Mesenteric fat pad (tissue), 1 donor: Measurements from ENCODE around the gene MTCL1. TPM values are rescaled to one million over a fixed set of nuclear protein-coding genes. Genes with fewer than 3 reads are reported as not detected.

Experiments used
- DNase-seq: peaks from one replicate; pipeline ENCODE4 v3.0.0-alpha.2; 2020; ENCODE audit warnings: low spot score
- total RNA-seq: library from RNA; stranded (reverse); fragmentation: NEBNext Ultra II Directional; extraction: Animal tissue kit (Norgen Biotek cat#: 25700); gene quantifications from one replicate; pipeline ENCODE4 v1.2.1, GENCODE V29; 2021
- donor health status: DM: yes; HTN: yes; CAD: no.

The MTCL1 gene
- total RNA-seq, 1 donor from 2014 or later = 2.3 TPM

DNA sequence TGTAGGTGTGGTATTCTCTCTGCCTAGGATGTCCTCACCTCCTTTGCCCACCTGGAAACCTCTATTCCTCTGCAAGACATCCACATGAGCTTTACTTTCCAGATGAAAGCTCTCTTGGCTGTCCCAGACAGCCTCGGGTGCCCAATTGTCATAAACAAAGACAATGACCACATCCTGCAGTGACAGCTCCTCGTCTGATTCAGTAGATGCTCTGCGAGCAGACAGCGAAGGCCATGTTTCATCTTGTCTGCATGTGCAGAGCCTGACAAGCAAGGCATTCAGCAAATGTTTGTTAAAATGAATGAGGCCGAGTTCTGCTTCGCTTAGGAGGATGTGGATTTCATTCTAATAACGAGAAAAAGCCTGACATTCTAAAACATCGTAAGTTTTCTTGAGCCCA is 150.9 kb downstream of the MTCL1 start:
- DNase-seq = no peak

DNA sequence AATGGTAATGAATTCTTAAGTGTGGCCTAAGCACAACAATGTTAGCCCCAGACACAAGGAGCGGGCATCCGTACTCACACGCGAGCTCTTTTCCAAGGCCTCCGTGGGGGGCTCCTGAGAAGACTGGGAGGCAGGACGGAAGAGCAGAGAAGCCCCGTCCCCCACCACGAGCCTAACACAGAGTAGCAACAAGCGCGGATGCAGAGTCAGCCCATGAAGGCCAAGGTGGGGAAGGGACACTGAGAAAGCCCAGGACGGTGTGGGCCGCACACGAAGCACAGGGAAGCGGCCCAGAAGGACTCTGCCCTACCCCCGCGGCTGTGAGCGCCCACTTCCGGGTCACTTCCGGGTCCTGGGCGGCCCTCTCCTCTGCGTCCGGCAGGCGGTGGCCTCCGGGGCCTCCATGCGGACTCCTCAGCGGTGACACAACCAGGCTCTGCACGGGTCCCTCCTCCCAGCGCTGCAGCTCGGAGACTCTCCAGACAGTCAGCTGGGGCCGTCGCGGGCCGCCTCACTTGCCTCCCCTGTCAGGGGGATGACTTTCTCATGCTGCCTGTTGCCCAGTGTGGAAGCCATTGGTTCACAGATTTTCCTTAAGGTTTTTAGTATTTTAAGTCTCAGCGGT is 151.5 kb downstream of the MTCL1 start:
- no peak for DNase-seq

DNA sequence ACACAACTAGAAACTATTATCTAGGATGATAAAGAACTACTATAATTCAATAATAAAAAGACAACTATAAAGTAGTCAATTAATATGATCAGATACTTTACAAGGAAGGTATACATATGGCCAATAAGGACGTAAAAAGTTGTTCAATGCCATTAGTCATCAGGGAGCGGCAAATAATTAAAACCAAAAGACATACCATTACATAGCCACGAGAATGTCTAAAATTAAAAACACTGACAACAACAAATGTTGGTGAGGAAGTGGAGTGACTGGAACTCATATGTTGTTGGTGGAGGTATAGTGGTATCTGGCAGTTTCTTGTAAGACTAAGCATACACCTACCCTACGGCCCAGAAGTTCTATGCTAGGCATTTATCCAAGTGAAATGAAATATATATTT is 152.4 kb downstream of the MTCL1 start:
- no peak for DNase-seq

DNA sequence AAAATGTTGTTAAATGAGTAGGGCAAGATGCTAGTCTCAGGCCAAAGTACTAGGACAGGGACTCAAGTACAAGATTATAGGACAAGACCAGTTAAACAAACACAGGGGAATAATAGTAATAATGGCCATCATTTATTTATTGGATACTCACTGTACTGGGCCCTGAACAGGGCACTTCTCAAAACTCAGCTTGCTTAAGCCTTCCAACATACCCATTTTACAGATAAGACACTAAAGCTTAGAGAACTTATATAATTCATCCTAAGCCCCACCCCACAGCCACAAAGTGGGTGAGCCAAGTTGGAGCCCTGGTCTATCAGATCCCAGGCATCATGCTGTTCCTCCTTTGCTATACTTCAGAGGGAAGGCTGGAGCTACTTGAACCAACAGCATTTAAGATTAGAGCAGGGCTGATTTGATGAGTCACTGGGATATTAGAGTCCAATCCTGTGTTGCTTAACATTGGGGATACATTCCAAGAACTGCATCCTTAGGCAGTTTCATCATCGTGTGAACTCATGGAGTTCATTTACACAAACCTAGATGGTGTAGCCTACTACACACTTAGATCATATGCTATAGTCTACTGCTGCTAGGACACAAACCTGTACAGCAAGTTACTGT is 153.6 kb downstream of the MTCL1 start:
- no peak for DNase-seq

DNA sequence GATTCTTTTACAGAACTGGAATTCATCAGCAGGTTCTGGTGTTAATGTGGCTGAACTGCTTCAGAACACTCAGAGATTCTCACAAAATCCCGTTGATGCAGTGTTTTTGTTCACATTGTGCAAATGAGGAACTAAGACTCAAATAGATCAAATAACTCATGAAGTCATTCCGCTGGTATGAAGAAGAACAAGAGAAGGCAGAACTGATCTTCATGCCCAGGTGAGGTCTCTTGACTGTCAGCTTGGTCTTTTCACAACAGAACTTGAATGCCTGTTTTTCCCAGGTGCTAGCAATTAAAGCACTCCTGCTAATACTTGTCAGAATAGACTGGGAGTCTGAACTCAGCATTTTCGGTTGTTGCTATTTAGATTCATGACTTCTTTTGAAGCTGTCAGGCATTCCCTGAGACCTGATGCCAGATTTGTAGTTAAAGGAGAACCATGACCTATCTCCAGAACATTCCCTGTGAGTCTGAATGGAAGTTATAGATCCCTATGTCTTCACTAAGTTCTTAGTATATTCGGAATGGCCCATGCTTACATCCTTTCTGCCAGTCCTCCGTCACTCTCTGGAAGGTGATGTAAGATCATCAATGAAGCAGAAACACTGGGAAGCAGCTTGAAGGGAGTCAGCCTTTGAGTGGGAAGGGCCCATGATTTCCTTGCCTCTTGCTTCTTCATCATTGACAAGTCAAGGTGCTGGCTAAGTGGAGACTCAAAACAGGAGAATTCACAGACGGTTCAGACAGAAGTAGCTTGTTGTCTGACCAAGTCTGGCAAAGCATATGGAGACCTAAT is 155.7 kb downstream of the MTCL1 start:
- no peak for DNase-seq

DNA sequence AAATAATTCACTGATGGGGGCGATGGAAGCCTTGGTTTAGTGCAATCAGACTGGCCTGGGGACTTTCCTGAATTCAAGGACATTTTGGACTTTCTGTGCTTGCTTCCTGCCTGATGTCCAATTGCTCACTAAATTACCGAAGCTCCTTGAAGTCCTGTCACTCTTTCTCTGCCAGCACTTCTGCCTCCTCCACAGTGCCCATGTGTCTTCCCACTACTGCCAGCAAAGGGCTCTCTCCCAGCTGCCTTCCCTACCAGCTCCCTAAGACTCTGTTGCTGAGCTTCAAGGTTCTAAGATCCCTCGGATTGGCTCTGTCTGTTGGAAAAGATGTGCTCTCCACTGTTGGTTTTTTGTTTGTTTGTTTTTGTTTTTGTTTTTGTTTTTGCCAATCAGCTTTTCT is 158.1 kb downstream of the MTCL1 start:
- DNase-seq = no peak

DNA sequence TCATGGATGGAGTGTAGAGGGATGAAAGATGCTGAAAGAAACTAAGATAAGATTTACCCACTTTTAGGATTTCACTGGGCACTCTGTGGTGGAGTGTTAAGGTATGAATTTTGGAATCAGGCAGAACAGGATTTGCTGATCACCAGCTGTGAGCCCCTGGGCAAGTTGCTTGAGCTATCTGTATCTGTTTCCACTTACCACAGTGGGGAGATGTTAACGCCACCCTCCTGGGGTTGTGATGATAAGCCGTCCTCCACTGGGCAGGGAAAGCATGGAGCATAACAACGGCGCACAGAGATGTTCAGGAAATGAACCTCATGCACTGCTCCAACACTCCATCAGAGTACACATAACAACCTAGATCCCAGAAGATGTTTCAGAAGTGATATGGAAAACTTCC is 160.6 kb downstream of the MTCL1 start:
- no peak for DNase-seq

DNA sequence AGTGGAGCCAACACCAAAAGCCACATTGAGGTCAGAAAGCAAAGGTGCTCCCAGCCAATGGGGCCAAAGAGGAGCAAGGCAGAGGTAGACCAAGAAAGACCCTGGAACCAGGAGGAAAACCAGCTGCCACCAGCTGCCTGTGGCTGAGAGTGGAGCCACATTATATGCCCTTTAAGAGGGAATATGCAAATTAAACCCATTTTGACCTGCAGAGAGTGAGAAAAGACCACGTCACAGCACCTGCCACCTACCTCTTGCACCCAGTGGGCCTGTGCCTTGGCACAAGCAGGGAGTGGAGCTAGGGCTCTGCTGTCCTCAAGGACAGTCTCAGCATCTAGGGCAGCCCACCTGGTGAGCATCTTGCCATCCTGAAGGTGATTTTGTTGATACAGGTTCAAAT is 161.3 kb downstream of the MTCL1 start:
- no peak for DNase-seq

DNA sequence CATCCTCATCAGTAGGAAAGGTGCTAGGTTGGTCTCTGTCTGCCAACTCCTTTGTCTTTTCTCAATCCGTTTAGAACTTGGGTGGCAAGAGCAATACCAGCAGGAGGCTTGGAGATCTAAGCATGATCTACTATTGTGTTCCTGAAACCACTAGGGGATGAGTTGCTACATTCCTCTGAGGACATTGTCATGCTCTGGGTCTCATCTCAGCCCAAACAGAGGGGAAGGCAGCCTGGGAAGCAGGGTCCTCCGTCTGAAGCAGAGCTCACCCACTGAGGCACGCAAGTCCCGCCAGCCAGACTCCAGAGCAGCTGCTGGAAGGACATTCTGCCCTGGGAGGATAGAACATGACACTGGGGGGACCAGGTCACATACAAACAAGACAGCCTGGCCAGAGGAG is 162.9 kb downstream of the MTCL1 start:
- DNase-seq = no peak

DNA sequence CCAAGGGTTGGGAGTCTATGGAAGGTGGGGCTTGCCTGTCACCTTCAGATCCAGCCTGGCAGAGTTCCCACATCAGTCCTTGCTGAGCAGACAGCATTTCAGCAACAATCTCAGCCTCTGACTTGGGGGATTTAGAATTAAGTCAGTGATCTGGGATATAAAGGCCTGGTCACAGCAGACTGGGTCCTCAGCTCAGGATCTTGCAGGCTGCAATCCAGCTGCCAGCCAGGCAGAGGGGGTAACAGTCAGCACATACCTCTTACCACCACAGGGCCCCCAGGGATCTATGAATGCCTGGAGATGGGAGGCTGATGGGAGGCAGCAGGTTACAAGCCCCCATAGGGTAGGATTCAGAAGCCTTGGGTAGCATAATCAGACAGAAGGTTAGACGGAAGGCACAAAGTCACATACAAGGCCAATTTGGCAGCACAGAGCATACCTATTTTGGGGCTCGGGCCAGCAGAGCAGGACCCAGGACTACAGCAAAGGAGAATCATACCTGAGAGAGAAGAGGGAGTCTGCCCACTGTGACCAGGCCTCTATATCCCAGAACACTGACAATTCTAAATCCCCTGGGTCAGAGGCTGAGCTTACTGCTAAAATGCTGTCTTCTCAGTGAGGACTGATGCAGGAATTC is 163.5 kb downstream of the MTCL1 start:
- DNase-seq = no peak

DNA sequence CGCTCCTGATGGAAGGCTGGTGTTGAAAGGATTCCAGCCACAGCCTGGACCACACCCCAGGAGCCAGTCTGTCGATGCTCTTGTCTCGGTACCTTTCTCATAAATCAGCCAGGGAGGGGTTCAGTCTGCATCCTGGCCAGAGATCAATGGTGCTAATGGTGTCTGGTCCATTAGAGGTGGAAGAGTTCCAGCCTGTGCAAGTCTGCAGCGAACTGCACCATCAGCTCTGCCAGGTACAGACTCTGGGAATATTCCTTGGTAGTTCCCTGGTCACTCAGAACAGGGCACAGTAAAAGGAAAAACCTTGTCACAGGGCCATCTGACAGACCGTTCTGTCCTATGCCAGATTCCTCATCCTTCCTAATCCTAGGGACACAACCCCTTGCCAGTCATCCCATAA is 164.3 kb downstream of the MTCL1 start:
- no peak for DNase-seq

DNA sequence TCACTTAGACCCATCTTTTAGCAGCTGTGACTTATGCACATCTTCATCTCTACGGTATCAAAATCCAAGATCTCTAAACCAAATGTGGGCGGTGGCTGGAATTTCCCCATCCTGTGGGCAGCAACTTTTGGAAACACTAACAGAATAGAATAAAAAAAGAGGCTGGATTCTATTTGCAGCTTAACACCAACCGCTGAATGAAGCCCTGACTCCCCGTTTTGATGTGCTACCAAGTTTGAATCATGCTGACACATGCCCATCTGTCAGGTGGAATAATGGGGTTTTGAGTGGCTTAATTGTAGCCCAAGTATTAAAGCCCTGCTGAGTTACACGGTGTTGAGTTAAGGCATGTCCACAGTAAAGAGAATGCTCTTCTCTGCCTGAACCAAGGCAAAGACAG is 165.2 kb downstream of the MTCL1 start:
- no peak for DNase-seq

DNA sequence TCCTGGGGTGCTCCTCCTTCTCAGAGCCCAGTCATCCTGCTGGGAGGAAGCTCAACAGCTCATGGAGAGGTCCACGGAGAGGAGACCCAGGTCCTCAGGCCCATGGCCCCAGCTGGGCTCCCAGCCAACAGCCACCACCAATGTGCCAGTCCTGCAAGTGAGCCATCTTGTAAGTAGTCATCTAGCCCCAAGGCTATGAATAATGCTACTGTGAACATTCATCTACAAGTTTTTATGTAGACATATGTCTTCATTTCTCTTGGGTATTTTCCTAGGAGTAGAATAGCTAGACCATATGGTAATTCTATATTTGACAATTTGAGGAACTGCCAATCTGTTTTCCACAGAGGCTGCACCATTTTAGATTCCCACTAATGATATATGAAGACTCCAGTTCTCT is 166.1 kb downstream of the MTCL1 start:
- DNase-seq = no peak

DNA sequence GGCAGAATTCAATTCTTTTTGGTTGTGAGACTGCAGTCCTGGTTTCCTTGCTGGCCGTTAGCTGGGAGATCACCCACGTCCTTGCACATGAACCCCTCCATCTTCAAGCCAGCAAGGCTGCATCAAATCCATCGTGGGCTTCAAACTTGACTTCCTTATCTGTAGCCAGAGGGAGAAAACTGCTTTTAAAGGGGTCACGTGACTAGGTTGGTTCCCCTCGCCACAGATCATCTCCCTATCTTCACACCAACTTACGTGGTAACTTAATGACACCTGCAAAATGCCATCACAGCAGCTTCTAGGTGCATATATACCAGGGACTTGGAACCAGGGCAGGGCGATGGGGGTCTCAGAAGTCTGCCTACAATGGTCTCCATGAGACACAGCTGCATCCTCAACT is 169.5 kb downstream of the MTCL1 start:
- DNase-seq = no peak

DNA sequence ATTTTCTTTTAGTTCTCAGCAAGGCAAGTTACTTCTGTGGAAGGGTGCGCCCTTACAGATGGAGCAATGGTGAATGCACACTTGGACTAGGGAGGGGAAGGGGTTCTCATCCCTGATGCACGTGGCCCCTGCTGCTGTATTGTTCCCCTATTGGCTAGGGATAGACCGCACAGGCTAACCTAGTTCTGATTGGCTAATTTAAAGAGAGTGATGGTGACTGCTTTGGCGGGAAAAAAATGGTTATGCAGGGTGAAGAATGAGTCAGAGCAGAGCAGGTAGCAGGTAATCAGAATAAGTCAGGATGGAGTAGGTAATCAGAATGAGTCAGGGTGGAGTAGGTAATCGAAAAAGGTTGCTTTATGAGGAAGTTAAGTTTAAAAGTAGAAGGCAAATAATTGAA is 171.5 kb downstream of the MTCL1 start:
- DNase-seq = no peak

DNA sequence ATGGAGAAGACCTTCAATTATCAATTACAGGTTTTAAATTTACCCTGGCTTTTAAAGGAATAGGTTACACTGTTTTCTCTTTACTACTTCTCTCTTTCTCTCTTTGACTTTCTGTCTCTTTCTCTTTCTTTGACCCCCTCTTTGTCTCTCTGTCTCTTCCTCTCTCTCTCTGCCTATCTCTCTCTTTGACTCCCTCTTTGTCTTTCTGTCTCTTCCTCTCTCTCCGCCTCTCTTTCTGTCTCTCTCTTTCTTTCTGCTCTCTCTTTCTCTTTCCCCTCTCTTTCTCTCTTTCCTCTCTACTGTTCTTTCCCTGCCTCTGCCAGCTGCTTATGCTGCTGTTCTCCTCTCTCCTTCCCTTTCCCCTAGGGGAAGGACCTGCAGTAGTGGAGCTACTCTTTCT is 175.7 kb downstream of the MTCL1 start:
- no peak for DNase-seq

Other genes with a start within 250 kb of the MTCL1 start
- 43.8 TPM for gene RAB12, start 96.1 kb upstream of the MTCL1 start, total RNA-seq